AG04450 (cell line): ENCODE data around the gene TAF11L13. TPM values are rescaled to one million over a fixed set of nuclear protein-coding genes. Genes with fewer than 3 reads are reported as not detected.

ENCODE experiments used
- CTCF ChIA-PET: fragments of 300-600, 350-600 bp; formaldehyde crosslinking; extraction: SDS; loops from one replicate; lab custom pipeline; 2022; ENCODE audit warnings: antibody characterized with exemption, inconsistent platforms; lab: Charles Lee
- POLR2A ChIA-PET: fragments of 350-600 bp; formaldehyde crosslinking; extraction: SDS; loops from one replicate; lab custom pipeline; 2021; ENCODE audit warnings: antibody characterized with exemption, inconsistent platforms; lab: Yijun Ruan, JAX
- DNase-seq: peaks from one replicate; pipeline ENCODE4 v3.0.0-alpha.2; 2011; ENCODE audit warnings: low read depth, low spot score
- H3K27ac ChIP-seq: one replicate; pipeline ENCODE4 v1.5.1; 2012; ENCODE audit warnings: low read depth, low read length, control low read depth
- H3K27me3 ChIP-seq: one replicate; pipeline ENCODE4 v1.6.0; 2012; ENCODE audit warnings: low read length; ENCODE audit not compliant: control insufficient read depth, insufficient read depth
- H3K4me3 ChIP-seq: 2 replicates; pipeline ENCODE4 v1.5.1; 2011; ENCODE audit warnings: mild to moderate bottlenecking, low read depth, low read length, control low read depth
- H3K9me3 ChIP-seq: 2 replicates; pipeline ENCODE4 v1.5.1; 2012; ENCODE audit warnings: low read length; ENCODE audit not compliant: control insufficient read depth, insufficient read depth
- polyA plus RNA-seq: library from polyadenylated mRNA; depleted of rRNA; stranded (reverse); fragments of >200 nt; gene quantifications from 2 replicates; pipeline ENCODE4 v1.2.3, GENCODE V29; 2011
- TF ChIP-seq, protein P1 (sequence below): IDR thresholded peaks from 2 replicates; pipeline ENCODE4 v1.5.1; 2011; ENCODE audit warnings: low read depth, low read length, control low read depth, inconsistent platforms

The TAF11L13 gene
- polyA plus RNA-seq, 1 experiment: not detected

DNA sequence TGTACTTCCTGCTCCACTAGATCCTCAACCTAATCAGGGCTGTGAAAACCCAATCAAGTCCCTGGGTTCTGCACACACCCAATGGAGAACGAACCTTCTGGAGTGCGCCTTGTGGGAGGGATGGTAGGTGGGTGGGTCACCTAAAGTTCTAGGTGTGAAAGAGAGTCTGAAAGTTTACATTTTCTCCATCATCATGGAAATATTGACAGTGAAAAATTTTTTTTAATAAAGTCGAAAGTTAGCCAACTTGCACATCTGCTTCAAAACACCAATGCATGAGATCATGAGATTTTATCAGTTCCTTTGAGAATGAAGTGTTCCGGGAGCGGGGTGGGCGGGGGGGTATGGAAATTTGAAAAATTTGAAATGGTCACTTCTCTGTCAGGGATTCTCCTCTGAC lies 24.0 kb downstream of the TAF11L13 start:
- Histone ChIP-seq H3K27ac (no peak overlapping the region), H3K27me3 (no peaks in the 10 kb centered on the region), H3K4me3 (no peak overlapping the region), H3K9me3 (peaks cover 15% of the 10 kb centered on the region)
- no peak for DNase-seq
- CTCF ChIA-PET: no interaction called here
- POLR2A ChIA-PET: no interaction called here
- TF ChIP-seq, protein P1, sequence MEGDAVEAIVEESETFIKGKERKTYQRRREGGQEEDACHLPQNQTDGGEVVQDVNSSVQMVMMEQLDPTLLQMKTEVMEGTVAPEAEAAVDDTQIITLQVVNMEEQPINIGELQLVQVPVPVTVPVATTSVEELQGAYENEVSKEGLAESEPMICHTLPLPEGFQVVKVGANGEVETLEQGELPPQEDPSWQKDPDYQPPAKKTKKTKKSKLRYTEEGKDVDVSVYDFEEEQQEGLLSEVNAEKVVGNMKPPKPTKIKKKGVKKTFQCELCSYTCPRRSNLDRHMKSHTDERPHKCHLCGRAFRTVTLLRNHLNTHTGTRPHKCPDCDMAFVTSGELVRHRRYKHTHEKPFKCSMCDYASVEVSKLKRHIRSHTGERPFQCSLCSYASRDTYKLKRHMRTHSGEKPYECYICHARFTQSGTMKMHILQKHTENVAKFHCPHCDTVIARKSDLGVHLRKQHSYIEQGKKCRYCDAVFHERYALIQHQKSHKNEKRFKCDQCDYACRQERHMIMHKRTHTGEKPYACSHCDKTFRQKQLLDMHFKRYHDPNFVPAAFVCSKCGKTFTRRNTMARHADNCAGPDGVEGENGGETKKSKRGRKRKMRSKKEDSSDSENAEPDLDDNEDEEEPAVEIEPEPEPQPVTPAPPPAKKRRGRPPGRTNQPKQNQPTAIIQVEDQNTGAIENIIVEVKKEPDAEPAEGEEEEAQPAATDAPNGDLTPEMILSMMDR: no peak

DNA sequence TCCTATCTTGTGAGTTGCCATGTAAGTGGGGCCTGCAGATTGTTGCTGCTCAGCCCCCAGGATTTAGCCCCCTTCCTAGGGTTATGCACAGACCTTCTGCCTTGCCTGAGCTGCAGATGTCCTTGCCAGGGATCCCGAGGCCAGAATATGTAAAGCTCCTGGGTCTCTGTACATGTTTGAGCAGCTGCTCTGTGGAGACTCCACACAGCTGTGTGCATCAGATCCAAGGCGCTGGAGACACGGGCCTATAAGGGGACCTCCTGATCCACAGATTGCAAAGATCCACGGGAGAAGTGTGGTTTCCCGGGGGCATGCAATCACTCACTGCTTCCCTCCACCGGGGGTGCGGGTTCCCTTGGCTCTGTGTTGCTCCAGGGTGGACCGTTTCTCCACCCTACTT lies 31.3 kb downstream of the TAF11L13 start:
- no peak for DNase-seq
- H3K27me3 ChIP-seq: no peaks in the 10 kb centered on the region
- no peak overlapping the region for H3K27ac ChIP-seq
- ChIA-PET CTCF (no interaction called here), POLR2A (no interaction called here)
- peaks cover 14% of the 10 kb centered on the region for H3K9me3 ChIP-seq
- TF ChIP-seq, protein P1: no peak
- no peak overlapping the region for H3K4me3 ChIP-seq

DNA sequence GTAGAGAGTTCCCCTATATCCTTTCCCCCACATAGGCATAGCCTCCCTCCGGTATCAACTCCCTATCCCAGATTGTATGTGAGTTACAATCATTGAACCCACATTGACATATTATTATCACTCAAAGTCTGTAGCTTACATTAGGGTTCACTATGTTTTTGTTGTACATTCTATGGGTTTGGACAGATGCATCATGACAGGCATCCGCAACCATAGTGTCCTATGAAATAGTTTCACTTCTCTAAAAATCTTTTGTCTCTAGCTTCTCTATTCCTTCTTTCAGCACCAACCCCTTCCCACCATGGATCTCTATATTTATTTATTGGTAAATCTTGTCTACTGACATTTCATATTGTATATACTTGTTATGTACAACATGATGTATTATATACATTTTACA lies 33.9 kb downstream of the TAF11L13 start:
- Histone ChIP-seq H3K9me3 (peaks cover 23% of the 10 kb centered on the region), H3K4me3 (no peak overlapping the region), H3K27me3 (no peaks in the 10 kb centered on the region), H3K27ac (no peak overlapping the region)
- CTCF ChIA-PET: no interaction called here
- no peak for DNase-seq
- POLR2A ChIA-PET: no interaction called here
- TF ChIP-seq, protein P1: no peak

DNA sequence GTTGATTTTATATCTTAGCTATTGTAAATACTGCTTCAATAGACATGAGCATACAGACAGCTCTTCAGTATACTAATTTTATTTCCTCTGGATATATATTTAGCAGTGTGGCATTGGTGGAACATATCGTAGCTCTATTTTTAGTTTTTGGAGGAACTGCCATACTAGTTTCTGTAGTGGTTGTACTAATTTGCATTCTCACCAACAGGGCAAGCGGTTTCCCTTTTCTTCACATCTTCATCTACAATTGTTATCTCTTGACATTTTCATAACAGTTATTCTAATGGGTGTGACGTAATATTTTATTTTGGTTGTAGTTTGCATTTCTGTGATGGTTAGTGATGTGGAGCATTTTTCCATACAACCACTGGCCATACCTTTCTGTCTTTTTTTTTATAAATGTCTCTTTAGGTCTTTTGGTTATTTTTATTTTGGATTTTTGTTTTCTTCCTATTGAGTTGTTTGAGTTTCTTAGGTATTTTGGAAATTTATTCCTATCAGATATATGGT lies 34.9 kb downstream of the TAF11L13 start:
- DNase-seq: no peak
- H3K4me3 ChIP-seq: no peak overlapping the region
- POLR2A ChIA-PET: no interaction called here
- CTCF ChIA-PET: no interaction called here
- H3K27me3 ChIP-seq: no peaks in the 10 kb centered on the region
- H3K27ac ChIP-seq: no peak overlapping the region
- H3K9me3 ChIP-seq: peaks cover 25% of the 10 kb centered on the region
- TF ChIP-seq, protein P1: no peak

DNA sequence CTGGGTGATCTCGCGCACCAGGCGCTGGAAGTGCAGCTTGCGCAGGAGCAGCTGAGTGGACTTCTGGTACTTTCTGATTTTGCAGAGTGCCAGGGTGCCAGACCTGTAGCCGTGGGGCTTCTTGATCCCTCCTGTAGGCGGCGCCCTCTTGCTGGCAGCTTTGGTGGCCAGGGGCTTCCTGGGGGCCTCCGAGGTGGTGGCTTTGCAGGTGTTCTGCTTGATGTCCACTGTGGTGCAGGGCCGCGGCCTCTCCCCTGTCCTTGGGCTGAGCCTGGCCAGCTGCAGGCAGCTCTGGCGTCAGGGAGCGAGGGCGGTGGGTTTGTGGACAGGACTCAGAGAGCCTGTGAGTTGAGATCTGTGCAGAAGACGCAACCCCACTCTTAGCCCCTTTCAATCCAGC lies 38.5 kb downstream of the TAF11L13 start:
- no peaks in the 10 kb centered on the region for H3K27me3 ChIP-seq
- CTCF ChIA-PET: no interaction called here
- H3K4me3 ChIP-seq: no peak overlapping the region
- POLR2A ChIA-PET: no interaction called here
- TF ChIP-seq, protein P1: no peak
- no peak overlapping the region for H3K27ac ChIP-seq
- no peak for DNase-seq
- H3K9me3 ChIP-seq: peaks cover 11% of the 10 kb centered on the region
